GM19351 (cell line): ENCODE data around the gene MARK4.
"Not testable (repeated sequence)": the region's sequence is repeated elsewhere in the genome, so short reads cannot be mapped to it uniquely, and the experiment has no call there.

Source experiments
- ATAC-seq: cut with Tn5 transposase; IDR thresholded peaks from one replicate; pipeline ENCODE4 v1.9.1; 2021; ENCODE audit warnings: mild to moderate bottlenecking, moderate library complexity; ENCODE audit not compliant: unreplicated experiment

MARK4 gene

DNA sequence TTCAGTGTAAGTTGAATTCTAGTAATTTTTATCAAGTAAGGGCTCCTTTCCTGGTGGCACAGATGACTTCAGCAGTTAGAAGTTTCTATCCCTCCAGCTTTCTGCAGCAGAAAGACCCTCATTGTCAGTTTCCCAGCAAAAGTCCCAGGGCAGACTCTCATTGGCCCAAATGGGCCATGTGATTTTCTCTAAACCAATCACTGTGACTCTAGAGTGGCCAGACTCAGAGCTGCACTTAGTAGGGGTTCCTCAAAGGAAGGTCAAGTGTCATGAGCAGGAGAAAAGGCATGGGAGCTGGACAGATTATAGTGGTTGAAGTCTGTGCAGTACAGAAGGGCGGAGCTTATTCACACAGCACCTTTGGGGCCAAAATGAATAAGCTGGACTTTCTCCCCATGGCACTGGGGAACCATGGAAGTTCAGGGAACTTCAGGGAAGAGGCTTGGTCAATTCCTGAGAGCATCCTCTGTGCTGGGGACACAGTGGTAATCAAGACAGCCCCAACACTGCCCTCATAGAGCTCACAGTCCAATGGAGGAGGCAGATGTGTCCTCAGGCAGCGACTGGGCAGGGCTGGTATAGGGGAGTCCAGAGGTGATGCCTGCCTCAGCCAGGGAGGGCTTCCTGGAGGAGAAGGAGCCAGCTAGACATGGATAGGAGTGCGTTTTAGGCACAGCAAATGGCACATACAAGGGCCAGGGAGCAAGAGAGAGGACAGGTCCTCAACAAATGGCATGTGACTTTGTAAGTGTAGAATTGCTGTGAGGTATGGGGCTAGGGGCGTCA, 53.3 kb downstream of the MARK4 start:
- no peak for ATAC-seq

DNA sequence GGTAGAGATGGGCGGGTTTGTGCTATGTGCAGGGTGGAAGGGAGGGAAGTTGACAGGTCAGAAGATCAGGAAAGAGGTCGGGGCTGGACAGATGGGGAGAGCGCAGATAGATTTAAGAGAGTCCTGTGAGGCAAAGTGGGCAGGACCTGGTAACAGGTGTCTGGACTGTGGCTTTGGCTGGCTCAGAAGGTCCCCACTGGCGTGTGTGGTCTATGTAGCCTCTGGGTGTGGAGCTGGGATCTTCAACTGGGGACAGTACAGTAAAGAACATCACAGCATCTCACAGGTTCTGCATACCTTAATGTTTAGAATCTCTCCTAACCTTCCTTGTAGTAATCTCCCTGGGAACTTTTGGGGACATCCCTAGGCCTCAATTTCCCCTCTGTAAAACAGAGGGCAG, 53.9 kb downstream of the MARK4 start:
- no peak for ATAC-seq

GRCh38 chr19:45305421-45305820, 54.4 kb downstream of the MARK4 start:
- ATAC-seq: no peak

- no peak for ATAC-seq
These were observed 55.0 kb downstream of the MARK4 start for GRCh38 chr19:45306040-45306439.

DNA sequence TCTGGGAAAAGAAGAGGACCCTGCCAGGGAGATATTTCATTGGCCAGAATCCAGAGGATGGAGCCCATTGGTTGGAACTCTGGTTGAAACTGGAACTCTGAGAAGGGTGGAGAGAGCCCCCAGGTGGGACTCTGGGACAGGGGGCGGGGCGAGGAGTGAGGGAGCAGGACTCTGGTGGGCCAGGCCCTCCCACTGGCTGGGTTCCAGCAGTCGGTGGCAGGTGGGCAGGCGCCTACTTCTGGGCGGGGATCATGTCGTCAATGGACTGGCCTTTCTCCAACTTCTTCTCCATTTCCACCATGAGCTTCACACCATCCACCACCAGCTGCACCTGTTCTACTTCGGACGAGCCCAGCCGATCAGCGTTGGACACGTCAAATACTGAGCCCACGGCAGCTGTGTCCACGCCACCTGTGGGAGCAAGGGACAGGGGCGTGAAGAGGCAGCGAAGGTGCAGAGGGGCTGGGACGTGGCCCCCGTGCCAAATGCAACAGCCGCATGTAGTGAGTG, 55.5 kb downstream of the MARK4 start:
- ATAC-seq: no peak

DNA sequence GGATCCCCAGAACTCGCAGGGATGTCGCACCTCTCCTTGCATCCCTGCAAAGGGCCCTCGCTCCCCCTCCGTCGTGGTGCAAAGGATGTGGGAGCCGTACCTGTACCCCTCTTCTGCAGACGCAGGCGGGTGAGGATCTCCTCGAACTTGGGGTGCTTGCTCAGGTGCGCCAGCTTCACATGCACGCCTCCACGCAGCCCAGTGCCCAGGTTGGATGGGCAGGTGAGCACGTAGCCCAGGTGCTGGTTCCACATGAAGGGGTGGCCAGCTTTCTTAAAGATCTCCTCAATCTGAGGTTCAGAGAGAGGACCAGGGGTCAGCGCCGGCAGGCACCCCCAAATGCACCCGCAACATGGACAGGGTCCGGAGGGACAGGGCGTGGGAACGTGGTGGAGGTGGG, 56.3 kb downstream of the MARK4 start:
- no peak for ATAC-seq

- not testable (repeated sequence) for ATAC-seq
These were observed 58.3 kb downstream of the MARK4 start for GRCh38 chr19:45309322-45309721.

- no peak for ATAC-seq
These were observed 60.5 kb downstream of the MARK4 start for GRCh38 chr19:45311621-45312020.

DNA sequence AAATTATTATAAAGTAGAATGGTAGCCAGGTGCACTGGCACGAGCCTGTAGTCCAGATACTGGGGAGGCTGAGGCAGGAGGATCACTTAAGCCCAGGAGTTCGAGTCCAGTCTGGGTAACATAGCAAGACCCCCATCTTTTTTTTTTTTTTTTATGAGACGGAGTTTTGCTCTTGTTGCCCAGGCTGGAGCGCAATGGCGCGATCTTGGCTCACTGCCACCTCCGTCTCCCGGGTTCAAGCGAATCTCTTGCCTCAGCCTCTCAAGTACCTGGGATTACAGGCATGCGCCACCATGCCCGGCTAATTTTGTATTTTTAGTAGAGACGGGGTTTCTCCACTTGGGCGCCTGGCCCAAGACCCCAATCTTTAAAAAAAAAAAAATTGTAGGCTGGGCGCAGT, 61.2 kb downstream of the MARK4 start:
- not testable (repeated sequence) for ATAC-seq

DNA sequence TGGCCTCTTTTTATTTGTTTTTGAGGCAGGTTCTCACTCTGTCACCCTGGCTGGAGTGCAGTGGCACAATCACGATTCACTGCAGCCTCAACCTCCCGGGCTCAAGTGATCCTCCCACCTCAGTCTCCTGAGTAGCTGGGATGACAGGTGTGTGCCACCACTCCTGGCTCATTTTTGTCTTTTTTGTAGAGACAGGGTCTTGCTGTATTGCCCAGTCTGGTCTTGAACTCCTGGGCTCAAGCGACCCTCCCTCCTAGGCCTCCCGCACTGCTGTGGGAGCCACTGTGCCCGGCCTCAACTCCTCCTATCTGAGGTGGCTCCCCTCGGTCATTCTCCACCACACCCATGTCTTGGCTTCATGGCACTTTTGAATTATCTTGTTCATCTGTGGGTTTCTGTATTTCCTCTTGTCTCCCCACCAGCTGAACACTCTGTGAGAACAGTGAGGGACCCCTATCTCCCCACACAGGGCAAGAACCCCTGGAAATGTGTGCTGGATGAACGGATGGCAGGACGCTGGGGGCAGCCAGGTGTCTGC, 63.7 kb downstream of the MARK4 start:
- ATAC-seq: no peak

DNA sequence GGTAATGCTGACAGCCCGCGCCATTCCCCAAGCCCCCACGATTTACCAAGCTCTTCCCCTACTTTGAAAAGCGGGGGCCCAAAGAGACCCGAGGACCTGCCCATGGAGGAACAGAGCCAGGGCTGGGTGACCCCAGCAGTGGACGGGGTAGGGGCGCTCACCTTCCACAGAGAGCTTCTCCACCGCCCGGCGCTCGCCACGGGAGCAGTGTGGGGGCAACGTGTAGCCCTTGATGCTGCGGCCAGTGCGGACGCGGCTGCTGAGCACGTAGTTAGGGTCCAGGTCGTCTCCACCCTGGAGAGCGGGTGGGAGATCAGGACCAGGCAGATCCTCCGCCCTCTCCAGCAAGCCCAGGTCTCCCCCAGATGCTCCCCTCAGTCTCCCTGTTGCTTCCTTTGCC, 64.2 kb downstream of the MARK4 start:
- no peak for ATAC-seq

DNA sequence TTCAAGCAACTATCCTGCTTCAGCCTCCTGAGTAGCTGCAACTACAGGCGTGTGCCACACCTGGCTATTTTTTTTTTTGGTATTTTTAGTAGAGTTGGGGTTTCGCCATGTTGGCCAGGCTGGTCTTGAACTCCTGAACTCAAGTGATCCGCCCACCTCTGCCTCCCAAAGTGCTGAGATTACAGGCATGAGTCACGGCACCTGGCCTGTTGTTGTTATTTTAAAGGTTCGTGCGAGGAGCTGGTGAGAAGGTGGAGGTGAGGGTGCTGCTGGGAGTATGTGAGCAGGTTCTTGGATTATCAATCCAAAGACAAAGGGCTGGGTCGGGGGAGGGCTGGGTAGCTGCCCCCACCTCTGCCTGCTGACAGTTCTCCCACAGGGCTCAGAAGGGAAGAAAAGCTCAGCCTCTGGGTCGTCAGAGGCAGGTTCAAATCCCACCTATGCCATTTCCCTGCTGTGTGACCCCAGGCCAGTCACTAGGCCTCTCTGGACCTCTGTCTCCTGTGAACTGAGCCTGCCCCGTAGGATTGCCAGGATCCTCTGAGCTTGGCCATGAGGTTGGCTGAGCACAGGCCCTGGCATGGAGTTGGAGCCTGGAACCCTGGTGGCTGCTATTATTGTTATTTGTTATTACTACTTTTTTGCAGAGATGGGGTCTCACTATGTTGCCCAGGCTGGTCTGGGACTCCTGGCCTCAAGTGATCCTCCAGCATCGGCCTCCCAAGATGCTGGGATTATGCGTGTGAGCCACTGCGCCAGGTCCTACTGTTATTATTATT, 70.1 kb downstream of the MARK4 start:
- ATAC-seq: no peak

GRCh38 chr19:45321848-45322247, 70.8 kb downstream of the MARK4 start:
- ATAC-seq: no peak

DNA sequence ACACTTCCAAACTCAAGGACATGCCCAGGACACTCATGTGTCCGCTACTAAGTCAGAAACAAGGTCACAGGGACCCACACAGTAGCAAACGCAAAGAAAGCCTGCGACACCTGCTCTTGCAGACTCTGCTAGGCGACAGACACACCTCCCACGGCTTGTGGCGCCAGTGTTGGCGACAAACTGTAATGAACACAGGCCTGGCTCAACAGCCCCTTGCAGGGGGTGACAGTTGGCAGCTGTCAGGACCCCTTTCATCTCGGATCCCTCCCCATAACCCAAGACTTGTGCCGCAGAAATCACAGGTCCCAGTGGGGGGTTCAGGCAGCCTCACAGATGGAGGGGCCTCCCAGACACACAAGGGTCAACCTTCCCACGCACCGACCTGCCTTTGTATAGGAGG, 71.2 kb downstream of the MARK4 start:
- ATAC-seq: no peak

DNA sequence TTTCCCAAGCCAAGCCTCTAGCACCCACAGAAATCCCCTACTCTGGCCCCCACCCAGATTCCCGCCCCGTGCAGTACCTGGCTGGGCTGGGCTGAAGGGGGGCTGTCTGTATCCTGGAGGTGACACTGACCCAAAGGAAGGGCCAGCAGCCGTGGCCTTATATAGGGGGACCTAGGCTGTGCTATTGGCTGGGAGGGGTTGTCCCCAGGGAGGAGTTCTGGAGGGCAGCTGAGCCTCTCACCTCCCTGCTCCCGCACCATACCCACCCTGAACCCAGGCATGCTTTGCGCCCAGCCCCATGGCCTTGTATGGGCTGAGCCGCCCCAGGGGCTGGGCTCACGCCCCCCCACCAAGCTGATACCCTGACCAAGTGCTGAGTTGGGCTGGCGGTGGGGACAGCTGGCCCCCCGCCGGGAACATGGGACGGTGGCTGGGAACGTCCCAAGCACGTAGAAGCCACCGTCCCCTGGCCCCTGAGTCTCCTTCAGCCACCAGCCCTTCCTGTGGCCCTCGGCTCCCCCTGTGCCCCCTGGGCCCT, 71.7 kb downstream of the MARK4 start, which contains the start of gene CKM:
Gene CKM (minus strand): TSS at position 132 of the 538 bp plus-strand sequence. CDS start 3,162 bp downstream, outside the sequence.
- no peak for ATAC-seq

DNA sequence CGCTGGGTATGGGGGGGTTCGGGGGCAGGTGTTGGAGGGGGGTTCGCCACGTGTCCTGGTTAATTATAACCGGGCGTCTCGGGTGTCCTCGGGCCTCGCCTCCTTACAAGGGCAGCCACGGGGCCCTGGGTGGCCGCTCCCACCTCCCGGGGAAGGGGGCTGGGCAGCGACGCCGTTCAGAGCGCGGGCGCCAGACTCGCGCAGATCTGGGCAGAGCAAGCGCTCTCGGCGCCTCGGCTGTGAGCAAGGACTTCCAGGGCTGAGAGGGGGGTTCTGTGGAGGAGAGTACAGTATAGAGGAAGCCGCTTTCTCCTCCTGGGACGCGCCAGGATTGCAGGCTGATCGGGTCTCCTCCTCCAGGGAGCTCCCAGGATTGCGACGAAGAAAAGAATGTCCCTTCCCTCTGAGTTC, 72.6 kb downstream of the MARK4 start:
- no peak for ATAC-seq

DNA sequence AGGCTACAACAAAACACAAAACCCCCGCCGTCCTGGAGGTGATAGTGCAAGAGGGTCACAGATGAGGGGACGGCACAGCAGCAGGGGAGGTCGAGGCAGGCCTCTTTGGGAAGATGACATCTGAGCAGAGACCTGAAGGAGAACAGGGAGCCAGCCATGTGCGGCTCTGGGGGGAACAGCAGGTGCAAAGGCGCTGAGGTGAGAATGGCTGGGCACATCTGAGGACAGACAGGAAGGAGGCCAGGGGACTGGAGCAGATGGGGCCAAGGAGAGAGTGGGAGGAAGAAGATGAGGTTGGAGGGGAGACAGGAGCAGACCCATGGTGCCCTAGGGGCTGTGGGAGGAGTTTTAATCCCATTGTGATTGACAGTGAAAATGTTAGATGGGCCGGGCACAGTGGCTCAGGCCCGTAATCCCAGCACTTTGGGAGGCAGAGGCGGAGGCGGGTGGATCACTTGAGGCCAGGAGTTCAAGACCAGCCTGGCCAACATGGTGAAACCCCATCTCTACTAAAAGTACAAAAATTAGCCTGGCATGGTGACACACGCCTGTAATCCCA, 73.4 kb downstream of the MARK4 start:
- ATAC-seq: no peak

GRCh38 chr19:45327404-45328143, 76.5 kb downstream of the MARK4 start:
- ATAC-seq: no peak

DNA sequence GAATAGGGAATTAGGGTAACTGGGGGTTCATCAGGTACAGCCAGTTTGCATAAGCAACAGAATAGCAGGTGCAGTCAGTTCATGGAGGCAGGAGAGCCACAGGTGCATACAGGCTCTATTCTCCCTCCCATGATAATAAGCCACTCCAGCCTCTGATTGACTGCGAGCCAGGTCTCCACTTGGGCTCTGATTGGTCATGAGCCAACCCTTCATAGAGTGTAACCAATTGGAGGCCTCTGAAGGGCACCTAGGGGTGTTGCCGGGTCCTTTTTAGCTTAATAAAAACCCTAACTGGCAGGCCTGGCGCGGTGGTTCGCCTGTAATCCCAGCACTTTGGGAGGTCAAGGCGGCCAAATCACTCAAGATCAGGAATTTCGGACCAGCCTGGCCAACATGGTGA, 80.3 kb downstream of the MARK4 start:
- no peak for ATAC-seq

GRCh38 chr19:45333609-45334303, 82.7 kb downstream of the MARK4 start:
- ATAC-seq: no peak
